ENCODE results near the gene TOMM40. TPM values are rescaled to one million over a fixed set of nuclear protein-coding genes. Genes with fewer than 3 reads are reported as not detected.
A peak's percentile ranks its signal among the peaks of the same experiment; 100 is the strongest.
"Not testable (repeated sequence)": the region's sequence is repeated elsewhere in the genome, so short reads cannot be mapped to it uniquely, and the experiment has no call there.

Gene TOMM40
- total RNA-seq, 3 donors from 2014 or later: 32.9 to 48.2 (median 39.7) TPM

DNA sequence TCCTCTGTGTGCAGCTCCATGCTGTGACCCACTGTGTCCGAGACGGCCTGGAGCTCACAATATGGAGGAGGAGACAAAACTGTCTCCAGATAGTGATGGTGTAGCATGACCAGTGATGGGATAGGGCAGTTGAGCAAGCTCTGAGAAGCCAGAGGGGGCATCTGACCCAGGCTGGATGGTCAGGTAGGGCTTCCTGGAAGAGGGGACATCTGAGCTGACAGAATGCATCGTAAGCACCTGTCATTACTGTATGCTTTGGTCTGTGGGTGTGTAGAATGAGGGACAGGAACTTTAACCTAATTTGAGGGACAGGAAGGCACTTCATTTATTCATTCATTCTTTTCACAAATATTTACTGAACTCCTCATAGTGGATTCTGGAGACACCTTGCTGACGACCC, 6.5 kb upstream of the TOMM40 start:
- DNase-seq (ENCODE audit: low spot score in 2 of 2): no peak
- Histone ChIP-seq H3K9me3 (no peaks in the 10 kb centered on the region), H3K36me3 (no peaks in the 10 kb centered on the region), H3K27ac (peak overlapping the region in 1 of 2 donors; percentile 0), H3K4me1 (peaks cover 0 to 1% of the 10 kb centered on the region in 2 donors), H3K27me3 (no peaks in the 10 kb centered on the region), H3K4me3 (no peak overlapping the region)
- TF ChIP-seq, protein P1, sequence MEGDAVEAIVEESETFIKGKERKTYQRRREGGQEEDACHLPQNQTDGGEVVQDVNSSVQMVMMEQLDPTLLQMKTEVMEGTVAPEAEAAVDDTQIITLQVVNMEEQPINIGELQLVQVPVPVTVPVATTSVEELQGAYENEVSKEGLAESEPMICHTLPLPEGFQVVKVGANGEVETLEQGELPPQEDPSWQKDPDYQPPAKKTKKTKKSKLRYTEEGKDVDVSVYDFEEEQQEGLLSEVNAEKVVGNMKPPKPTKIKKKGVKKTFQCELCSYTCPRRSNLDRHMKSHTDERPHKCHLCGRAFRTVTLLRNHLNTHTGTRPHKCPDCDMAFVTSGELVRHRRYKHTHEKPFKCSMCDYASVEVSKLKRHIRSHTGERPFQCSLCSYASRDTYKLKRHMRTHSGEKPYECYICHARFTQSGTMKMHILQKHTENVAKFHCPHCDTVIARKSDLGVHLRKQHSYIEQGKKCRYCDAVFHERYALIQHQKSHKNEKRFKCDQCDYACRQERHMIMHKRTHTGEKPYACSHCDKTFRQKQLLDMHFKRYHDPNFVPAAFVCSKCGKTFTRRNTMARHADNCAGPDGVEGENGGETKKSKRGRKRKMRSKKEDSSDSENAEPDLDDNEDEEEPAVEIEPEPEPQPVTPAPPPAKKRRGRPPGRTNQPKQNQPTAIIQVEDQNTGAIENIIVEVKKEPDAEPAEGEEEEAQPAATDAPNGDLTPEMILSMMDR (IDR thresholded peaks at IDR 0.05): no peak
- TF ChIP-seq POLR2A (IDR thresholded peaks at IDR 0.05): no peak
- TF ChIP-seq POLR2AphosphoS5 (IDR thresholded peaks at IDR 0.05): no peak
- intact Hi-C loops (cut with DNase I; ENCODE audit: low total_unique reads): no loop called here

DNA sequence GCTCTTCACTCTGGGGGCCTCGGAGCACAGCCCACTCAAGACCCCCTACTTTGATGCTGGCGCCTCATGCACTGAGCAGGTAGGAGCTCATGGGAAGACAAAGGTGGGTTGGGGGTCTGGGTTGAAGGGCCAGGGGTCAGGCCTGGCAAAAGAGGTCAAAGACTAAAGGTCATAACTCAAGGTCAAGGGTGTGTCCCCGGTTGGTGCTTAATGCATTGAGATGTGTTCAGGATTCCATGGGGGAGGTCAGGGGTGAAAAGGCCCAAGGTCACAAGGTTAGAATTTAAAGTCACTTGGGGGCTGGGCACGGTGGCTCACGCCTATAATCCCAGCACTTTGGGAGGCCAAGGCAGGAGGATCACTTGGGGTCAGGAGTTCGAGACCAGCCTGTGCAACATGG, 4.9 kb upstream of the TOMM40 start:
- Histone ChIP-seq H3K27ac (peak overlapping the region; percentile 21 to 30), H3K27me3 (no peaks in the 10 kb centered on the region), H3K4me3 (no peak overlapping the region), H3K4me1 (peaks cover 0 to 7% of the 10 kb centered on the region in 2 donors), H3K36me3 (no peaks in the 10 kb centered on the region), H3K9me3 (no peaks in the 10 kb centered on the region)
- TF ChIP-seq, protein P1 (IDR thresholded peaks at IDR 0.05): no peak
- TF ChIP-seq POLR2A (IDR thresholded peaks at IDR 0.05): no peak
- intact Hi-C loops (cut with DNase I; ENCODE audit: low total_unique reads): no loop called here
- DNase-seq (ENCODE audit: low spot score in 2 of 2): no peak

DNA sequence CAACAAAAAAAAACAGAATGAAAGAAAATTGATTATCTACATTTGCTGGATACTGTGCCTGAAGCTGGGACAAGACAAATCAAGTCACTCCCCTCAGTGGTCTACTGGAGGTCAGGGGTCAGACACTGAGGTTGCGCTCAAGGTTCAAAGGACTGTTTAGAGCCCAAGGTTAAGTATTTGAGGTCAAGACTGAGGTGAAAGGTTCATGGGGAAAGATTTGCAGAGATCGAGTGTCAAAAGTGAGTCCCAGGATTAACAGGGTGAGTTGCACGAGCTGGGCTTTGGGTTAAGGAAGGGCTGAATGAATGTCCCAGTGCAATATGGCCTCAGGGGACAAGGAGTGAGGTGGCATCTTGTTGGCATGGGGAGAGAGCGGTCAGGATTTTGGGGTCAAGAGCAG, 3.4 kb upstream of the TOMM40 start:
- TF ChIP-seq POLR2AphosphoS5 (IDR thresholded peaks at IDR 0.05) (no peak), POLR2A (IDR thresholded peaks at IDR 0.05) (no peak)
- TF ChIP-seq, protein P1 (IDR thresholded peaks at IDR 0.05): no peak
- Histone ChIP-seq H3K9me3 (no peaks in the 10 kb centered on the region), H3K27ac (no peak overlapping the region), H3K27me3 (no peaks in the 10 kb centered on the region), H3K36me3 (no peaks in the 10 kb centered on the region), H3K4me3 (no peak overlapping the region), H3K4me1 (peaks cover 11 to 16% of the 10 kb centered on the region in 2 donors)
- DNase-seq (ENCODE audit: low spot score in 2 of 2): no peak
- intact Hi-C loops (cut with DNase I; ENCODE audit: low total_unique reads): no loop called here

DNA sequence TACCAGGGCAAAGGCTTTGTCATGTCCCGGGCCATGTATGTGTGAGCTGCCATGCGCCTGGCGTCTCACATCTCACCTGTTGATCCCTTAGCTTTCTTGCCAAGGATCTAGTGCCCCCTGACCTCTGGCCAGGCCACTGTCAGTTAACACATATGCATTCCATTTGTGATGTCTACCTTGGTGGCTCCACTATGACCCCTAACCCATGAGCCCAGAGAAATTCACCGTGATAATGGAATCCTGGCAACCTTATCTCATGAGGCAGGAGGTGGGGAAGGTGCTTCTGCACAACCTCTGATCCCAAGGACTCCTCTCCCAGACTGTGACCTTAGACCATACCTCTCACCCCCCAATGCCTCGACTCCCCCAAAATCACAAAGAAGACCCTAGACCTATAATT, 2.7 kb upstream of the TOMM40 start:
- intact Hi-C loops (cut with DNase I; ENCODE audit: low total_unique reads); DNase-seq (ENCODE audit: low spot score in 2 of 2): not testable (repeated sequence)

DNA sequence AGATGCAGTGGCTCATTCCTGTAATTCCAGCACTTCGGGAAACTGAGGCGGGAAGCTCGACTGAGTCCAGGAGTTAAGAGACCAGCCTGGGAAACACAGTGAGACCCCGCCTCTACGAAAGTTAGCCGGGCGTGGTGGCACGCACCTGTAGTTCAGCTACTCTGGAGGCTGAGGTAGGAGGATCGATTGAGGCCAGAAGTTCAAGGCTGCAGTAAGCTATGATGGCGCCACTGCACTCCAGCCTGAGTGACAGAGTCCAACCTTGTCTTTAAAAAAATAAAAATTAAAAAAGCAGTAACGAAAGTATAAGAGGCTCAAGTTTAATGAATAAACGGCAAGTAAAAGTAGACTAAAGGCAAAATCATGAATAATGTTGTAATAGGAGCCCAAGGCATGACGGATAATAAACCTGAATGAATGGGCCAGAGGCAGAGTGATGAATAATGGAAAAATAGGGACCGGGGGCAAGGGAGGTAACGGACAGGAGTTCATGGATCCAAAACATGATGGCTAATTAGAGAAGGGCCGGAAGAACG, 1.2 kb upstream of the TOMM40 start:
- Histone ChIP-seq H3K4me1 (peaks cover 11 to 16% of the 10 kb centered on the region in 2 donors), H3K36me3 (no peaks in the 10 kb centered on the region), H3K27me3 (no peaks in the 10 kb centered on the region), H3K9me3 (no peaks in the 10 kb centered on the region), H3K27ac (peak overlapping the region; percentile 97 to 100), H3K4me3 (peak overlapping the region; percentile 79 to 99 (median 86))
- intact Hi-C loops (cut with DNase I; ENCODE audit: low total_unique reads): no loop called here
- TF ChIP-seq, protein P1 (IDR thresholded peaks at IDR 0.05): no peak
- TF ChIP-seq POLR2AphosphoS5 (IDR thresholded peaks at IDR 0.05): no peak
- TF ChIP-seq POLR2A (IDR thresholded peaks at IDR 0.05): no peak
- DNase-seq (ENCODE audit: low spot score in 2 of 2): no peak

More for the DNA sequence above, 2.7 kb upstream of the TOMM40 start:
- not testable (repeated sequence) for H3K4me3 ChIP-seq, H3K9me3 ChIP-seq, H3K27me3 ChIP-seq, H3K27ac ChIP-seq, H3K36me3 ChIP-seq
- H3K4me1 ChIP-seq: peaks cover 11 to 16% of the 10 kb centered on the region in 2 donors
